Natural killer cell (primary cell): ENCODE measurements around the gene SNED1. TPM values are rescaled to one million over a fixed set of nuclear protein-coding genes. Genes with fewer than 3 reads are reported as not detected.

ENCODE experiments used
- ATAC-seq, 3 donors: fragments of 150-1000 bp in 2 of 3; fragments of 200-7000 bp in 1 of 3; cut with Tn5 transposase; 1 replicate in 1 of 3; 2 replicates in 2 of 3; pipeline ENCODE4 v1.10.0; 2021; ENCODE audit warnings: mild to moderate bottlenecking in 2 of 3, moderate library complexity in 2 of 3
- DNase-seq, 2 donors: peaks; one replicate each; pipeline versions ENCODE4 v3.0.0 to v3.0.0-alpha.2; 2013 to 2021; ENCODE audit warnings: mixed read lengths in 1 of 2
- H3K27ac ChIP-seq: one replicate; pipeline ENCODE4 v1.5.1; 2013; ENCODE audit warnings: mild to moderate bottlenecking, low read length
- H3K27me3 ChIP-seq: one replicate; pipeline ENCODE4 v1.6.1; 2013; ENCODE audit warnings: low read length; ENCODE audit not compliant: control insufficient read depth, insufficient read depth
- H3K36me3 ChIP-seq: one replicate; pipeline ENCODE4 v1.6.1; 2013; ENCODE audit warnings: low read length; ENCODE audit not compliant: control insufficient read depth, insufficient read depth
- H3K4me1 ChIP-seq: one replicate; pipeline ENCODE4 v1.6.1; 2013; ENCODE audit warnings: low read length; ENCODE audit not compliant: control insufficient read depth, insufficient read depth
- H3K4me3 ChIP-seq: one replicate; pipeline ENCODE4 v1.5.1; 2013; ENCODE audit warnings: low read length
- H3K9me3 ChIP-seq: one replicate; pipeline ENCODE4 v1.6.1; 2013; ENCODE audit warnings: low read length; ENCODE audit not compliant: control insufficient read depth, insufficient read depth
- H3K27ac Mint-ChIP-seq, 2 donors: one replicate each; pipeline ENCODE4 v1.8.0; 2022; ENCODE audit warnings: mild to moderate bottlenecking in 2 of 2, mixed read lengths in 2 of 2, moderate library complexity in 1 of 2
- H3K27me3 Mint-ChIP-seq, 2 donors: one replicate each; pipeline ENCODE4 v1.8.0; 2022; ENCODE audit warnings: low read depth in 2 of 2, mixed read lengths in 2 of 2
- H3K36me3 Mint-ChIP-seq: one replicate; pipeline ENCODE4 v1.8.0; 2022; ENCODE audit warnings: mixed read lengths
- H3K4me1 Mint-ChIP-seq, 2 donors: one replicate each; pipeline ENCODE4 v1.8.0; 2022; ENCODE audit warnings: mixed read lengths in 2 of 2
- H3K4me3 Mint-ChIP-seq: one replicate; pipeline ENCODE4 v1.8.0; 2022; ENCODE audit warnings: mild to moderate bottlenecking, moderate library complexity, mixed read lengths
- H3K9me3 Mint-ChIP-seq, 2 donors: one replicate each; pipeline ENCODE4 v1.8.0; 2022; ENCODE audit warnings: mixed read lengths in 2 of 2
- WGBS: methylation state at CpG from one replicate; pipeline ENCODE4 v1.1.7; 2013; ENCODE audit warnings: missing lambda C conversion rate; ENCODE audit not compliant: insufficient coverage; 5-methylcytosine and 5-hydroxymethylcytosine counted together
- intact Hi-C: fragments of 100-400 bp; cut with micrococcal nuclease; formaldehyde crosslinking; loops from one replicate; pipeline ENCODE4 v1.14.2; 2022
- total RNA-seq, 4 donors: library from RNA; stranded (reverse); fragments of 120-200 nt in 1 of 4; gene quantifications; one replicate each; pipeline versions ENCODE4 v1.2.3 to v1.2.4, GENCODE V29; 2013 to 2022
- TF ChIP-seq, protein P1 (sequence below): fragments of 200-600 bp; IDR thresholded peaks from one replicate; pipeline ENCODE4 v1.8.0; 2022; ENCODE audit warnings: antibody characterized with exemption

SNED1 gene
- total RNA-seq, 3 donors from 2014 or later (not counting 1 experiment from before 2014, with no cell fraction given): 0.97 to 4.9 (median 2.5) TPM

DNA sequence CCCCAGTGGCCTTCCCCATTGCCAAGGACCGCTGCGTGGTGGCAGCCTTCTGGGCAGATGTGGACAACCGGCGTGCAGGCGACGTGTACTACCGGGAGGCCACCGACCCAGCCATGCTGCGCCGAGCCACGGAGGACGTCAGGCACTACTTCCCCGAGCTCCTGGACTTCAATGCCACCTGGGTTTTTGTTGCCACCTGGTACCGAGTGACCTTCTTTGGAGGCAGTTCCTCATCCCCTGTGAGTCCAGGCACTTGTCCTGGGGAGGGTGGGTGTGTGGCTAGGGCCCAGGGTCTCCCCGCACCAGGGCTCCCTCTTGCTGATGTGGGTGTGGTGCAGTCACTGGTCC, 31.9 kb downstream of the SNED1 start:
- TF ChIP-seq, protein P1, sequence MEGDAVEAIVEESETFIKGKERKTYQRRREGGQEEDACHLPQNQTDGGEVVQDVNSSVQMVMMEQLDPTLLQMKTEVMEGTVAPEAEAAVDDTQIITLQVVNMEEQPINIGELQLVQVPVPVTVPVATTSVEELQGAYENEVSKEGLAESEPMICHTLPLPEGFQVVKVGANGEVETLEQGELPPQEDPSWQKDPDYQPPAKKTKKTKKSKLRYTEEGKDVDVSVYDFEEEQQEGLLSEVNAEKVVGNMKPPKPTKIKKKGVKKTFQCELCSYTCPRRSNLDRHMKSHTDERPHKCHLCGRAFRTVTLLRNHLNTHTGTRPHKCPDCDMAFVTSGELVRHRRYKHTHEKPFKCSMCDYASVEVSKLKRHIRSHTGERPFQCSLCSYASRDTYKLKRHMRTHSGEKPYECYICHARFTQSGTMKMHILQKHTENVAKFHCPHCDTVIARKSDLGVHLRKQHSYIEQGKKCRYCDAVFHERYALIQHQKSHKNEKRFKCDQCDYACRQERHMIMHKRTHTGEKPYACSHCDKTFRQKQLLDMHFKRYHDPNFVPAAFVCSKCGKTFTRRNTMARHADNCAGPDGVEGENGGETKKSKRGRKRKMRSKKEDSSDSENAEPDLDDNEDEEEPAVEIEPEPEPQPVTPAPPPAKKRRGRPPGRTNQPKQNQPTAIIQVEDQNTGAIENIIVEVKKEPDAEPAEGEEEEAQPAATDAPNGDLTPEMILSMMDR: no peak
- peaks cover 4% of the 10 kb centered on the region for H3K27me3 ChIP-seq
- peaks cover 8% of the 10 kb centered on the region for H3K9me3 ChIP-seq
- Mint-ChIP-seq H3K9me3 (peaks cover 9 to 11% of the 10 kb centered on the region in 2 donors), H3K27me3 (no peaks in the 10 kb centered on the region), H3K4me1 (no peaks in the 10 kb centered on the region), H3K4me3 (no peak overlapping the region), H3K36me3 (peaks cover 18% of the 10 kb centered on the region), H3K27ac (no peak overlapping the region)
- DNase-seq (no peak), ATAC-seq (no peak)
- no peaks in the 10 kb centered on the region for H3K4me1 ChIP-seq
- 93% methylated on average over 15 of the region's 15 CpGs for WGBS
- intact Hi-C loops: no loop called here
- no peak overlapping the region for H3K4me3 ChIP-seq
- H3K36me3 ChIP-seq: no peaks in the 10 kb centered on the region
- no peak overlapping the region for H3K27ac ChIP-seq

- intact Hi-C loops: no loop called here
- Mint-ChIP-seq H3K36me3 (peaks cover 13% of the 10 kb centered on the region), H3K9me3 (peaks cover 5 to 7% of the 10 kb centered on the region in 2 donors), H3K27ac (no peak overlapping the region), H3K27me3 (no peaks in the 10 kb centered on the region), H3K4me3 (no peak overlapping the region), H3K4me1 (no peaks in the 10 kb centered on the region)
- Histone ChIP-seq H3K4me1 (no peaks in the 10 kb centered on the region), H3K36me3 (no peaks in the 10 kb centered on the region), H3K9me3 (peaks cover 7% of the 10 kb centered on the region), H3K27ac (no peak overlapping the region), H3K4me3 (no peak overlapping the region), H3K27me3 (peaks cover 2% of the 10 kb centered on the region)
- TF ChIP-seq, protein P1: no peak
- no peak for DNase-seq
- 89% methylated on average over 7 of the region's 7 CpGs for WGBS
- ATAC-seq: no peak
Observed at GRCh38 chr2:241030883-241031282, 32.5 kb downstream of the SNED1 start.

DNA sequence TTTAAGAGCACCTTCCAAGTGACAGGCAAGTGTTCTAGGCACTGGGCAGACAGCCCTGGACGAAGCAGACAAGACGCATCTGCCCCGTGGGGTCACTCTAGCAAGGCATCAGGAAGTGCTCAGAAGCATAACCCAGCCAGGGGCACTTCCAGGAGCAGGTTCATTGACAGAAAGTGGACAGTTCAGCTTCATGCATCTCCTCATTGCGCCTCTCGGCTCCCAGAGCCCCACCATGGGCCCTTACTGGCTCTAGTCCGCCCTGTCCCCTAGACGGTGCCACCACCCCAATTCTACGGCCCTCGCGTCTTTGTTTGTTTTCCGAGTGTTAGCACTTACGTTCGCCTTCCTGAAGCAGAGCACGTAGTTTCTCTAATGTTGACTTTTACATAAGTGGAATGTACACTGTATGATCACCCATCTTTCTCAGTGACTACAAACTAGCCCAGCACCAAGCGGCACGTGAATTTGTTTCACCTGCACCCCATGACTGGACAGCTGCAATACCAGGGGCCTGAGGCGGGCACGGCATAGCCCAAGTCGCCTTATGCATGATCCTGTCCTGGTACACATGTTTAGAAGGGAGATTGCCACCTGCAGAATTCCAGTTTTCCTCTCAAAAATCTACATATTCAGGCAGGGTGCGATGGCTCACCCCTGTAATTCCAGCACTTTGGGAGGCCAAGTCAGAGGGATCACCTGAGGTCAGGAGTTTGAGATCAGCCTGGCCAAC, 33.2 kb downstream of the SNED1 start:
- no peak overlapping the region for H3K27ac ChIP-seq
- no peak overlapping the region for H3K27ac Mint-ChIP-seq

More for the DNA sequence above, 33.2 kb downstream of the SNED1 start:
- H3K4me1 Mint-ChIP-seq: no peaks in the 10 kb centered on the region
- TF ChIP-seq, protein P1: no peak
- 89% methylated on average over 20 of the region's 20 CpGs for WGBS
- H3K9me3 ChIP-seq: peaks cover 4% of the 10 kb centered on the region
- H3K4me1 ChIP-seq: peaks cover 6% of the 10 kb centered on the region
- no peak overlapping the region for H3K4me3 Mint-ChIP-seq
- no peaks in the 10 kb centered on the region for H3K36me3 ChIP-seq
- H3K27me3 Mint-ChIP-seq: no peaks in the 10 kb centered on the region
- intact Hi-C loops: no loop called here
- DNase-seq (no peak), ATAC-seq (no peak)
- peaks cover 5% of the 10 kb centered on the region for H3K36me3 Mint-ChIP-seq
- peaks cover 2% of the 10 kb centered on the region for H3K27me3 ChIP-seq
- peaks cover 3% of the 10 kb centered on the region in 2 donors for H3K9me3 Mint-ChIP-seq
- no peak overlapping the region for H3K4me3 ChIP-seq
